OCI-LY1 (cell line): Measurements from ENCODE around the gene UBAP1.

Experiments used
- H2AFZ ChIP-seq: fragments of 200-600 bp; sonication (generic), shearing (Covaris generic); 2 replicates; pipeline ENCODE4 v1.6.0; 2014; ENCODE audit warnings: antibody characterized with exemption, mild to moderate bottlenecking, low read length
- H3F3A ChIP-seq: fragments of 200-600 bp; sonication (generic), shearing (Covaris generic); 2 replicates; pipeline ENCODE4 v1.6.0; 2014; ENCODE audit warnings: mild to moderate bottlenecking, antibody characterized with exemption, low read length, moderate library complexity; ENCODE audit not compliant: insufficient read depth
- H3K27ac ChIP-seq: fragments of 200-600 bp; sonication (generic); 2 replicates; pipeline ENCODE4 v1.5.1; 2014; ENCODE audit warnings: low read length, mixed run types, mild to moderate bottlenecking, low read depth; ENCODE audit not compliant: poor library complexity, severe bottlenecking
- H3K27me3 ChIP-seq: fragments of 200-600 bp; sonication (generic); 2 replicates; pipeline ENCODE4 v1.6.0; 2014; ENCODE audit warnings: antibody characterized with exemption, mild to moderate bottlenecking, low read length, moderate library complexity; ENCODE audit not compliant: insufficient read depth
- H3K36me3 ChIP-seq: fragments of 200-600 bp; sonication (generic); 2 replicates; pipeline ENCODE4 v1.6.1; 2014; ENCODE audit warnings: mild to moderate bottlenecking, antibody characterized with exemption, low read length, moderate library complexity, mixed read lengths; ENCODE audit not compliant: insufficient read depth
- H3K4me1 ChIP-seq: fragments of 200-600 bp; sonication (generic); 2 replicates; pipeline ENCODE4 v1.5.1; 2014; ENCODE audit warnings: mild to moderate bottlenecking, low read length, moderate library complexity; ENCODE audit not compliant: insufficient read depth, severe bottlenecking
- H3K4me2 ChIP-seq: fragments of 200-600 bp; sonication (generic), shearing (Covaris generic); 2 replicates; pipeline ENCODE4 v1.6.1; 2014; ENCODE audit warnings: low read length
- H3K4me3 ChIP-seq: fragments of 200-600 bp; sonication (generic); 2 replicates; pipeline ENCODE4 v1.5.1; 2014; ENCODE audit warnings: low read length, low read depth, mild to moderate bottlenecking, mixed read lengths; ENCODE audit not compliant: poor library complexity, severe bottlenecking
- H3K79me2 ChIP-seq: fragments of 200-600 bp; shearing (Covaris generic); 2 replicates; pipeline ENCODE4 v1.6.1; 2016; ENCODE audit warnings: mixed run types, low read length, mixed read lengths; ENCODE audit not compliant: insufficient read depth
- H3K9ac ChIP-seq: fragments of 200-600 bp; sonication (generic), shearing (Covaris generic); 2 replicates; pipeline ENCODE4 v1.6.1; 2014; ENCODE audit warnings: mild to moderate bottlenecking, low read length, mixed read lengths
- H3K9me2 ChIP-seq: fragments of 200-600 bp; sonication (generic), shearing (Covaris generic); 2 replicates; pipeline ENCODE4 v1.6.1; 2014; ENCODE audit warnings: low read depth, mild to moderate bottlenecking, low read length, mixed read lengths
- H3K9me3 ChIP-seq: fragments of 200-600 bp; shearing (Covaris generic); 2 replicates; pipeline ENCODE4 v1.6.1; 2014; ENCODE audit warnings: low read length, mixed read lengths
- H4K20me1 ChIP-seq: fragments of 200-600 bp; sonication (generic), shearing (Covaris generic); 2 replicates; pipeline ENCODE4 v1.6.0; 2016; ENCODE audit warnings: mild to moderate bottlenecking, low read length; ENCODE audit not compliant: insufficient read depth
- EZH2 ChIP-seq: fragments of 200-600 bp; sonication (generic), shearing (Covaris generic); IDR thresholded peaks from 2 replicates; pipeline ENCODE4 v1.8.0; 2017; ENCODE audit warnings: borderline replicate concordance, mixed run types, mild to moderate bottlenecking, antibody characterized with exemption, low read length, moderate library complexity, mixed read lengths
- TF ChIP-seq, protein P1 (sequence below): fragments of 200-600 bp; sonication (generic), shearing (Covaris generic); IDR thresholded peaks from 2 replicates; pipeline ENCODE4 v1.5.1; 2017; ENCODE audit warnings: mild to moderate bottlenecking, antibody characterized with exemption, low read length, moderate library complexity, mixed read lengths

Gene UBAP1

GRCh38 chr9:34157898-34158297 lies 20.9 kb upstream of the UBAP1 start:
- Histone ChIP-seq H3K36me3 (no peaks in the 10 kb centered on the region), H3K79me2 (no peaks in the 10 kb centered on the region), H3F3A (no peaks in the 10 kb centered on the region), H3K27me3 (no peaks in the 10 kb centered on the region), H2AFZ (no peak overlapping the region), H3K9ac (no peak overlapping the region), H4K20me1 (no peaks in the 10 kb centered on the region), H3K4me1 (peaks cover 2% of the 10 kb centered on the region), H3K9me2 (no peaks in the 10 kb centered on the region), H3K27ac (no peak overlapping the region), H3K9me3 (no peaks in the 10 kb centered on the region), H3K4me3 (no peak overlapping the region), H3K4me2 (no peak overlapping the region)
- TF ChIP-seq, protein P1, sequence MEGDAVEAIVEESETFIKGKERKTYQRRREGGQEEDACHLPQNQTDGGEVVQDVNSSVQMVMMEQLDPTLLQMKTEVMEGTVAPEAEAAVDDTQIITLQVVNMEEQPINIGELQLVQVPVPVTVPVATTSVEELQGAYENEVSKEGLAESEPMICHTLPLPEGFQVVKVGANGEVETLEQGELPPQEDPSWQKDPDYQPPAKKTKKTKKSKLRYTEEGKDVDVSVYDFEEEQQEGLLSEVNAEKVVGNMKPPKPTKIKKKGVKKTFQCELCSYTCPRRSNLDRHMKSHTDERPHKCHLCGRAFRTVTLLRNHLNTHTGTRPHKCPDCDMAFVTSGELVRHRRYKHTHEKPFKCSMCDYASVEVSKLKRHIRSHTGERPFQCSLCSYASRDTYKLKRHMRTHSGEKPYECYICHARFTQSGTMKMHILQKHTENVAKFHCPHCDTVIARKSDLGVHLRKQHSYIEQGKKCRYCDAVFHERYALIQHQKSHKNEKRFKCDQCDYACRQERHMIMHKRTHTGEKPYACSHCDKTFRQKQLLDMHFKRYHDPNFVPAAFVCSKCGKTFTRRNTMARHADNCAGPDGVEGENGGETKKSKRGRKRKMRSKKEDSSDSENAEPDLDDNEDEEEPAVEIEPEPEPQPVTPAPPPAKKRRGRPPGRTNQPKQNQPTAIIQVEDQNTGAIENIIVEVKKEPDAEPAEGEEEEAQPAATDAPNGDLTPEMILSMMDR, result no peak
- TF ChIP-seq EZH2, result no peak

GRCh38 chr9:34158362-34158869 lies 20.4 kb upstream of the UBAP1 start:
- Histone ChIP-seq H3K27me3 (no peaks in the 10 kb centered on the region), H3K9ac (no peak overlapping the region), H3K27ac (no peak overlapping the region), H4K20me1 (no peaks in the 10 kb centered on the region), H3K4me3 (no peak overlapping the region), H3K9me3 (no peaks in the 10 kb centered on the region), H3K9me2 (no peaks in the 10 kb centered on the region), H3K4me2 (no peak overlapping the region), H3F3A (no peaks in the 10 kb centered on the region), H2AFZ (no peak overlapping the region), H3K36me3 (no peaks in the 10 kb centered on the region), H3K4me1 (no peaks in the 10 kb centered on the region), H3K79me2 (no peaks in the 10 kb centered on the region)
- no peak for TF ChIP-seq EZH2
- TF ChIP-seq, protein P1, result no peak

DNA sequence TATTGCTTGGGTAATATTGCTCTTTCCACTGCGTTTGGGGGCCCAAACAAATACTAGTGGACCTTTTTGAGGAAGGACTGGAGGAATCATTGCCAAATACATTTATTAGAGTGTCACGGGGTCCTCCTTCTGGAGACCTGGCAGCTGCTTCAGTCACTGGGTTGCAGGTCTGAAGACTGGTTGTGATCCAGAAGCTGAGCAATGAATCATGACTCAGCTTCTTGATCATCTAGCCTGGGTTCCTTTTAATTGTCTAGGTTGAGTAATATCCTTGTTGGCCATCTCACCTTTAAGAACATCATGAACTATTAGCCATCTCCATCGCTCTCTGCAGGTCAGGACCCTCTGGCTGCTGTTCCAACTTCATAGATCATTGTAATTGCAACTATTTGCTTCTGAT lies 15.4 kb upstream of the UBAP1 start:
- H3F3A ChIP-seq, result no peaks in the 10 kb centered on the region

More for the DNA sequence above, 15.4 kb upstream of the UBAP1 start:
- Histone ChIP-seq H2AFZ (no peak overlapping the region), H3K9me2 (no peaks in the 10 kb centered on the region), H3K4me3 (no peak overlapping the region), H3K9me3 (no peaks in the 10 kb centered on the region), H3K36me3 (no peaks in the 10 kb centered on the region), H3K9ac (no peak overlapping the region), H3K27ac (no peak overlapping the region), H3K79me2 (no peaks in the 10 kb centered on the region), H4K20me1 (no peaks in the 10 kb centered on the region), H3K4me1 (no peaks in the 10 kb centered on the region), H3K4me2 (no peak overlapping the region), H3K27me3 (no peaks in the 10 kb centered on the region)
- TF ChIP-seq EZH2, result no peak
- TF ChIP-seq, protein P1, result no peak
